NCI-H187 treated with DMSO at 0.1 percent for 48 hours (cell line): Measurements from ENCODE around the gene OR5K4.
A peak's percentile ranks its signal among the peaks of the same experiment; 100 is the strongest.

Experiments
- DNase-seq: peaks from one replicate; lab custom pipeline; 2025; lab: John Stamatoyannopoulos, UW

OR5K4 gene

GRCh38 chr3:98353554-98353953 lies at the start of gene OR5K4:
OR5K4 (plus strand) TSS chr3:98353854; CDS start chr3:98353854, 0 bp downstream.
- DNase-seq = no peak

- no peak for DNase-seq
Observed at GRCh38 chr3:98322101-98322500, 31.6 kb upstream of the OR5K4 start.

GRCh38 chr3:98322686-98323085 lies 31.0 kb upstream of the OR5K4 start:
- DNase-seq = no peak

GRCh38 chr3:98323425-98323824 lies 30.2 kb upstream of the OR5K4 start:
- no peak for DNase-seq

GRCh38 chr3:98325055-98325454 lies 28.6 kb upstream of the OR5K4 start:
- no peak for DNase-seq

- DNase-seq = no peak
Observed at GRCh38 chr3:98326105-98326893, 27.4 kb upstream of the OR5K4 start.

- no peak for DNase-seq
Observed at GRCh38 chr3:98326945-98327344, 26.7 kb upstream of the OR5K4 start.

GRCh38 chr3:98328933-98329332 lies 24.7 kb upstream of the OR5K4 start:
- no peak for DNase-seq

GRCh38 chr3:98329392-98330124 lies 24.1 kb upstream of the OR5K4 start:
- DNase-seq = no peak

- no peak for DNase-seq
Observed at GRCh38 chr3:98331329-98331728, 22.3 kb upstream of the OR5K4 start.

- no peak for DNase-seq
Observed at GRCh38 chr3:98333989-98334606, 19.6 kb upstream of the OR5K4 start.

- no peak for DNase-seq
Observed at GRCh38 chr3:98339031-98339430, 14.6 kb upstream of the OR5K4 start.

GRCh38 chr3:98341758-98342157 lies 11.9 kb upstream of the OR5K4 start:
- DNase-seq = no peak

- peak; percentile 1 for DNase-seq
Observed at GRCh38 chr3:98343647-98344507, 9.8 kb upstream of the OR5K4 start.

- DNase-seq = no peak
Observed at GRCh38 chr3:98350082-98350481, 3.6 kb upstream of the OR5K4 start.

GRCh38 chr3:98359250-98359649 lies 5.6 kb downstream of the OR5K4 start:
- no peak for DNase-seq

- no peak for DNase-seq
Observed at GRCh38 chr3:98359993-98360675, 6.5 kb downstream of the OR5K4 start.

GRCh38 chr3:98360681-98361080 lies 7.0 kb downstream of the OR5K4 start:
- DNase-seq = no peak

- no peak for DNase-seq
Observed at GRCh38 chr3:98361289-98361688, 7.6 kb downstream of the OR5K4 start.

- DNase-seq = no peak
Observed at GRCh38 chr3:98367464-98368246, 14.0 kb downstream of the OR5K4 start.

GRCh38 chr3:98371186-98371585 lies 17.5 kb downstream of the OR5K4 start:
- DNase-seq = no peak
